DMS114 treated with DMSO at 0.1 percent for 48 hours (cell line): Measurements from ENCODE around the gene ZNF493.

ENCODE experiments used
- DNase-seq: peaks from one replicate; lab custom pipeline; 2025; ENCODE audit not compliant: unreplicated experiment; lab: John Stamatoyannopoulos, UW

Gene ZNF493

GRCh38 chr19:21396893-21397572 is at the start of gene ZNF493:
Gene ZNF493 (plus strand): TSS chr19:21397133. CDS start chr19:21397238, 105 bp downstream.
- DNase-seq, result peak; percentile 96

GRCh38 chr19:21352830-21353229 is 44.1 kb upstream of the ZNF493 start:
- DNase-seq, result no peak

- DNase-seq, result peak; percentile 92
Observed at GRCh38 chr19:21358768-21359451, 38.0 kb upstream of the ZNF493 start, which contains the start of gene ZNF738. Gene ZNF738 (plus strand): TSS chr19:21359000. CDS start chr19:21359141, 141 bp downstream.

GRCh38 chr19:21362291-21362690 is 34.6 kb upstream of the ZNF493 start:
- no peak for DNase-seq

GRCh38 chr19:21383980-21384582 is 12.9 kb upstream of the ZNF493 start:
- DNase-seq, result no peak

GRCh38 chr19:21396121-21396520 is 812 bp upstream of the ZNF493 start:
- DNase-seq, result no peak

- no peak for DNase-seq
Observed at GRCh38 chr19:21398851-21399250, 1.9 kb downstream of the ZNF493 start.

- DNase-seq, result no peak
Observed at GRCh38 chr19:21402303-21402985, 5.5 kb downstream of the ZNF493 start.

GRCh38 chr19:21410166-21410565 is 13.2 kb downstream of the ZNF493 start:
- DNase-seq, result no peak

- DNase-seq, result no peak
Observed at GRCh38 chr19:21422244-21422643, 25.3 kb downstream of the ZNF493 start.

- DNase-seq, result no peak
Observed at GRCh38 chr19:21423057-21424041, 26.4 kb downstream of the ZNF493 start.

- DNase-seq, result no peak
Observed at GRCh38 chr19:21430675-21431074, 33.7 kb downstream of the ZNF493 start.

GRCh38 chr19:21432590-21432989 is 35.7 kb downstream of the ZNF493 start:
- no peak for DNase-seq

- DNase-seq, result no peak
Observed at GRCh38 chr19:21434516-21434915, 37.6 kb downstream of the ZNF493 start.

GRCh38 chr19:21434967-21435544 is 38.1 kb downstream of the ZNF493 start:
- no peak for DNase-seq

- DNase-seq, result no peak
Observed at GRCh38 chr19:21439201-21439751, 42.3 kb downstream of the ZNF493 start.

- DNase-seq, result no peak
Observed at GRCh38 chr19:21440321-21440720, 43.4 kb downstream of the ZNF493 start.

- DNase-seq, result no peak
Observed at GRCh38 chr19:21451187-21451586, 54.3 kb downstream of the ZNF493 start.

- no peak for DNase-seq
Observed at GRCh38 chr19:21454901-21455300, 58.0 kb downstream of the ZNF493 start.

- DNase-seq, result no peak
Observed at GRCh38 chr19:21460686-21461085, 63.8 kb downstream of the ZNF493 start.
